Measurements from ENCODE around the gene SLC1A3.

The SLC1A3 gene

DNA sequence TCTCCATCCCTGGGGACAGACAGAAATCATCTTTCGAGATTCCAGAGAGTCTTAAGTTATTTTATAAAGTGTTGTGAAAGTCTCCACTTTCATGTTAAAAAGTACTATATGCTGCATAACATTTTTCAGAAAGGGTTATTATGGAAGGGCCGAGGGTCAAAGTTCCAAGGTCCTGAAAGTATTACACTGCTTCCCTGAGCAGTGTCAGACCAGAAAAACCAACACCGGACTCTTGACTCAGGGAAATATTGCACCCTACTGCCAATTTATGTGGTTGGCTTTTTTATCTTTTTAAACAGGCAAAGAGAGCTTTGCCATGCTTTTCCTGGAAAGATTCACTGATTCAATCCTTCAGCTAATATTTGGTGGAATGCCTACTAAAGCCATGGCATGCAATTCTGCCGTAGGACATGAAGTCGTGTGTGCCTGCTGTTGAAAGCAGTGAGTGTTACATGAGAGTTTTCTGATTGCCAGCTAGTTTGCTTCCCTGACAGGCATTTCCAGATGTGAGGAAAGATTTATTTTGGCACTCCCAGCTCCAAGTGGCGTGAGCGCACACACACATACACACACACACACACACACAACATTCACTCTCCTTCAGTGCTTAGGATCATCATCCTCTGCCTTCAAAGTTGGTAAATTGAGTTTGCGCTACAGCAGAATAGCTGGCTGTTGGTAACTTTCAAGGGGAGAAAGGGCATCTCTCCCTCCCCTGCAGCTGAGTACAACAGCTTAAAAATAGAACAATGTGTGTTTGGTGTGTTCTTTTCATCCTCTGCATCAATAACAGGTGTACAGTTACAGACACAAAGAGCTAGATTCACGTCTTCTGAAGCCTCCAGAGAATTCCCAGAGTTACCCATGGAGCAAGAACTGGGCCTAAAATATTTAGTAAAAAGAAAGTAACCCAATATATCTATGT lies 45.6 kb downstream of the SLC1A3 start:
- no peaks in the 10 kb centered on the region for H3K36me3 Mint-ChIP-seq (ENCODE audit: low read depth)
- H3K27ac Mint-ChIP-seq, result no peak overlapping the region

DNA sequence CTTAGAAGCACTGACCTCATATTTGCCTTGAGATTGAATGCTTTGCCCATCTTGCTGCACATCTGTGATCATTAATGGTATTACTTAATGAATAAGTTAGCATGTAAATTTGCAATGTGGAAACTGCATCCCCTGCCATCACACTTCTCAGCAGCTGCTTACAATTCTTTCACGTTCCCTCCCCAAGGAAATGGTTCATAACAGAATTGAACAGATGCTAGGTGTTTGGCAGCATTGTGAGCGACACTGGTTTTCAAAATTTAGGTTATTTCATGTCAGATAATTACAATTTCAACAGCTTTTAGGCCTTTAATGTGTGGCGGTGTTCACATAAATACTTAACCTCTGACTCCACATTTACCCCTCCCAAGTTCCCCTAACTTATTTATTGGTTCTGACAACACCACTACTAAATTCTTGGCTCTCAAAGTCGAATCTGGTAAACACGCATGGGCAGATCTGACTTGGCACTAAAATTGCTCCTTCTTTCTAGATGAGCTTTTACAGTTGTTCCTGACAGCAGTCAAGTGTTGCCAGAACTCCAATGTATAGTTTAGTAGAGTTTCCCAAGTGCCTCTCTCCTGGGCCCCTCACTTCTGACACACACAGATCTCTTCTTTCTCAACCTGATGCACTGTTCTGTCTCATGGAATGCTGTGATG lies 46.8 kb downstream of the SLC1A3 start:
- no peaks in the 10 kb centered on the region for H3K4me1 Mint-ChIP-seq (ENCODE audit: low read depth)
- H3K27me3 Mint-ChIP-seq (ENCODE audit: low read depth), result peaks cover 4% of the 10 kb centered on the region
- H3K36me3 Mint-ChIP-seq (ENCODE audit: low read depth), result no peaks in the 10 kb centered on the region
- H3K4me3 Mint-ChIP-seq, result no peak overlapping the region
- H3K9me3 Mint-ChIP-seq, result no peaks in the 10 kb centered on the region
- H3K27ac Mint-ChIP-seq, result no peak overlapping the region

More for the DNA sequence above, 45.6 kb downstream of the SLC1A3 start:
- Mint-ChIP-seq H3K4me1 (ENCODE audit: low read depth) (no peaks in the 10 kb centered on the region), H3K4me3 (no peak overlapping the region), H3K27me3 (ENCODE audit: low read depth) (peaks cover 4% of the 10 kb centered on the region), H3K9me3 (no peaks in the 10 kb centered on the region)

DNA sequence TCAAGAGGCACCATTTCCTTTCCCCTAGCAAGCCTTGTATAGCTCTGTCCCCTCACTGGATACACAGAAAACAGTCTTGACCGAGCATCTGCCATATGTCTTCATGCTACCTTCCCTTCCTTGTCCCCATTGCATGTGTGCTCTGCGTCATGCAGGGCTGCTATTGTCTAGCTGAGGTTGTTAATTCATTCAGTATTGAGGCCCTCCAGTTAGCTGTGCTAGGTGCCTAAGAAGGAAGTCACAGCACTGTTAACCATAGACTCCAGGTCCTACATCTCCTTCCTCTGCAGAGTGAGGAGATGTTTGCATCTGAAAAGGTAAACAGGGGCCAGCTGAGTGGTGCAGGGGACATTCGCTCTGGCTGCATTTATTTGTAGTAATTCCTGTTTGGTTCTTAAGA lies 48.2 kb downstream of the SLC1A3 start:
- peaks cover 4% of the 10 kb centered on the region for H3K27me3 Mint-ChIP-seq (ENCODE audit: low read depth)
- no peak overlapping the region for H3K4me3 Mint-ChIP-seq
- no peaks in the 10 kb centered on the region for H3K9me3 Mint-ChIP-seq
- no peaks in the 10 kb centered on the region for H3K4me1 Mint-ChIP-seq (ENCODE audit: low read depth)
- H3K36me3 Mint-ChIP-seq (ENCODE audit: low read depth), result no peaks in the 10 kb centered on the region
- H3K27ac Mint-ChIP-seq, result no peak overlapping the region

DNA sequence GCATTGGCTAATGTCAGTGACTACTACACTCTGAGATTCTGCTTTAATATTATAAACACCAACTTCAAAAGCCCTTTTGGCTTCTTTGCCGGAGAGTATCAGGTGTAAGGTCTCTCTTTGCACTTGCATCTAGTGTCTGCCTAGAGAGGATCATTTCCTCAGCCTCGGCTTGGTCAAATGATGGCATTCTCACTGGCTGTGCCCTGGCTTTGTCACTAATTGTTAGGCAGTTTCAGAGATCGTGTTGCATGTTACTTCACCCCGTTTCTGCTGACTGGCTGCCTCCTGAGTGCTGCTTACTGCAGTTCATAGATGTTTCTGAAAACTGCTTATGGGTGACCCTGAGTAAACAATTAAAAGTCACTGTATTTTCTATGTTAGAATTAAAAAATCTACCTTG lies 48.8 kb downstream of the SLC1A3 start:
- H3K27me3 Mint-ChIP-seq (ENCODE audit: low read depth), result peaks cover 4% of the 10 kb centered on the region
- H3K9me3 Mint-ChIP-seq, result no peaks in the 10 kb centered on the region
- H3K4me1 Mint-ChIP-seq (ENCODE audit: low read depth), result no peaks in the 10 kb centered on the region
- H3K27ac Mint-ChIP-seq, result no peak overlapping the region
- H3K36me3 Mint-ChIP-seq (ENCODE audit: low read depth), result no peaks in the 10 kb centered on the region
- H3K4me3 Mint-ChIP-seq, result no peak overlapping the region

DNA sequence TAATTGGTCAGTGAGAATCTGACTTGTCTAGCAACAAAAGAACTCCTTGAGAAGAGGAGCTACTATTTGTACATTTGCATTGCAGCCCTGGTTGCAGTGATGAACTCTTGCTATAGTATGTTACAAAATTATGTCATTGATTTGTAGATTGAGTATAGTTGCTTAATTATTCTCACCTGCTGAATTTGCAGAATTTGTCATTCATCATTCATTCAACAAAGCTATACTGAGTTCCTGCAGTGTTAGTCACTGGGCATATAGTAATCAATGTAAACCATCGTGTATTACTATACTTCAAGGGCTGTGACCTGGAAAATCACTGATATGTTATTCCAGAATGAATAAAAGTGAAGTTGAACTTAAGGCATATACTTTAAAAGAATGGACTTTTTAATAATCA lies 50.1 kb downstream of the SLC1A3 start:
- no peaks in the 10 kb centered on the region for H3K36me3 Mint-ChIP-seq (ENCODE audit: low read depth)
- H3K9me3 Mint-ChIP-seq, result no peaks in the 10 kb centered on the region
- no peak overlapping the region for H3K27ac Mint-ChIP-seq
- no peak overlapping the region for H3K4me3 Mint-ChIP-seq
- peaks cover 2% of the 10 kb centered on the region for H3K27me3 Mint-ChIP-seq (ENCODE audit: low read depth)
- H3K4me1 Mint-ChIP-seq (ENCODE audit: low read depth), result no peaks in the 10 kb centered on the region

DNA sequence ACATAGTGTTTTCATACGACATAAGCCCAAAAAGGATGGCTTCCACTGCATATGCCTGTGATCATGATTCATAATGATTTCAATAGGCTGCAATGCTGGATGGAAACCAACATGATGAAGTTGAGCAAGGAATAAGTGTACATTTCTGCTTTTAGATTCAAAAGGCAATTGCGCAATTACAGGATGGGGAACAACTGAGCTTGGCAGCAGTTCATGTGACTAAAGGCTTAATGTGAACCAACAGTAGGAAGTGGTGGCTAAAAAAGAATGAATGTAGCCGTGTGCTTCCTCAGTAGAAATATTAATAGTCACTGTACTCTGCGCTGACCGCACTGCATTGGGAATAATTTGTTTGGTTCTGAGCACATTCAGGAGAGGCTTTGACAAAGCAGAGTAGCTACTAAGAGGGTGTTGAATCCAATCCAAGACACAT lies 51.2 kb downstream of the SLC1A3 start:
- H3K36me3 Mint-ChIP-seq (ENCODE audit: low read depth), result no peaks in the 10 kb centered on the region
- no peaks in the 10 kb centered on the region for H3K4me1 Mint-ChIP-seq (ENCODE audit: low read depth)
- H3K4me3 Mint-ChIP-seq, result no peak overlapping the region
- no peaks in the 10 kb centered on the region for H3K9me3 Mint-ChIP-seq
- no peaks in the 10 kb centered on the region for H3K27me3 Mint-ChIP-seq (ENCODE audit: low read depth)
- no peak overlapping the region for H3K27ac Mint-ChIP-seq

DNA sequence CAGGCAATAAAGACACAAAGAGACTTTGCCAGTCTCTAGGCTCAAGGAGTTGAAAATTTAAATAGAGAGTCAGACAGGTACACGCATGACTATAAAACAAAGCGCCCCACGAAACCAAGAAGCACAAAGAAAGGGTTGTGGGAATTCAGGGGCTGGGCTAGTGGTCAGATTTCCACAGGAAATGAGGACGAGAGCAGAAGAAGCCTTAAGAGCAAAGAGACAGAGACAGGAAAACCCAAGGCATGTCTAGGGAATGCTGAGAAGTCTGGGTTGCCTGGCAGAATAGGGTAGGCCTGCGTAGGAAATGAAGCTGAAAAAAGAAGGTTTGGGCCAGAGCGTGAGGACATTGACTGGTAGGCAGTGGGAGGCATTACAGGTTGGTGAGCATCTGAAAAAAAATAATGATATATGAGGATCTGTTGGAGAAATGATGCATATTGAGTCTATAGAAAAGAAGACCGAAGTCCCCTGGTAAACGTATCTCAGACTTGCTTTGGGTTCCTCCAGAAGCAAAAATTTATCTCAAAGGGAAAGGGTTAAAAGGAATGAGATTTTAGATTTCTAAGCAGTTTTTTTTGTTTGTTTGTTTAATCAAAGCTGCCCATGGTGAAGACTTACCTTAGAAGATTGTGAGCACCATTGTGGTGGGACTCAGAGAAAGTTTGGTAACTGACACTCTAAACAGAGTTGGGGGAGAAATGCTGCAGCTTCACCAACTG lies 51.8 kb downstream of the SLC1A3 start:
- Mint-ChIP-seq H3K4me3 (no peak overlapping the region), H3K27ac (no peak overlapping the region), H3K9me3 (no peaks in the 10 kb centered on the region), H3K36me3 (ENCODE audit: low read depth) (no peaks in the 10 kb centered on the region), H3K27me3 (ENCODE audit: low read depth) (no peaks in the 10 kb centered on the region), H3K4me1 (ENCODE audit: low read depth) (no peaks in the 10 kb centered on the region)

DNA sequence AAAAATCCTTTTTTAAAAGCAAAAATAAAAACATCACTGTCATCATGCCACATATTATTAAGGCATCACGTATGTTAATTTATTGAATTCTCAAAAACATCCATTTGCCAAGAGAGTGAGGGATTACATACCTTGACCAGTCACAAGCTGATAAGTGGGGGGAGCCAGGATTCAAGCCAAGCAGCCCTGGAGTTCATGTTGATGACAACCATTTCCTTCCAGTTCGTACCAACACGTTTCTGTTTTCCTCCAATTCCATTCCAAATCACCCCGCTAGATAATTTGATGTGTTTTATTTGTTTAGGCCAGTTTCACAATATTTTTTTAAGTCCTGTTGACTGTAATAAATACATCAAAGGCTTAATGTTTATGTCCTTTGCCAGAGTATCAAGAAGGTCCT lies 53.0 kb downstream of the SLC1A3 start:
- H3K4me3 Mint-ChIP-seq, result no peak overlapping the region
- no peak overlapping the region for H3K27ac Mint-ChIP-seq
- no peaks in the 10 kb centered on the region for H3K36me3 Mint-ChIP-seq (ENCODE audit: low read depth)
- no peaks in the 10 kb centered on the region for H3K4me1 Mint-ChIP-seq (ENCODE audit: low read depth)
- H3K9me3 Mint-ChIP-seq, result no peaks in the 10 kb centered on the region
- H3K27me3 Mint-ChIP-seq (ENCODE audit: low read depth), result no peaks in the 10 kb centered on the region

DNA sequence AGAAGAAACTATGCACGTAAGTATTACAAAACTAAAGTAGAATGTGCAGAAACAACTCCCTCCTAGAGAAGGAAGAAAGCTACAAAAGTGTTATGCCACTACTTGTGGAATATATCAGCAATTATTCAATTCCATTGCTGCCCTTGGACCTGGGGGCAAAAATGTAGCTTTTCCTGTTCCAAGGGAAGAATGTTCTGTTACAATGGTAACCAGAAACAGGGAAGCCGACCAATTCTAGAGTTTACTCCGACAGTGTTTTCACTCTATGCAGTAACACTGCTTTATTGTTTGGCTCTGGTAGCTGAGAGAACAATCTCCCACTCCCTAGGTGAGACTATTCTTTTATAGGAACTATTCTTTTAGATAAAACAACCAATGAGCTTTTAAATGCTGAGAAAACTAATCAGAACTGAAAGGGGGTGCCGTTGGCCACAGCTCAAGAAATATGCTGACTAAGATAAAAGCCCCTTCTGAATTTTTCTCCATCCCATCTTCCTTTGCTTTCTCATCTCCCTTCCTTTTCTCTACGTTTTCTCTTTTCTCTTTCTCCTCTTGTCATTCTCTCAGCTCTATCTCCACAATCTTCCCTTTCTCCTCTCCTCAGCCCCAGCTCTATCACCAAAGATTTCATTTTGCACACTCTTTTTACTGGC lies 54.1 kb downstream of the SLC1A3 start:
- Mint-ChIP-seq H3K27ac (no peak overlapping the region), H3K36me3 (ENCODE audit: low read depth) (no peaks in the 10 kb centered on the region), H3K9me3 (no peaks in the 10 kb centered on the region), H3K4me3 (no peak overlapping the region), H3K27me3 (ENCODE audit: low read depth) (no peaks in the 10 kb centered on the region), H3K4me1 (ENCODE audit: low read depth) (no peaks in the 10 kb centered on the region)

DNA sequence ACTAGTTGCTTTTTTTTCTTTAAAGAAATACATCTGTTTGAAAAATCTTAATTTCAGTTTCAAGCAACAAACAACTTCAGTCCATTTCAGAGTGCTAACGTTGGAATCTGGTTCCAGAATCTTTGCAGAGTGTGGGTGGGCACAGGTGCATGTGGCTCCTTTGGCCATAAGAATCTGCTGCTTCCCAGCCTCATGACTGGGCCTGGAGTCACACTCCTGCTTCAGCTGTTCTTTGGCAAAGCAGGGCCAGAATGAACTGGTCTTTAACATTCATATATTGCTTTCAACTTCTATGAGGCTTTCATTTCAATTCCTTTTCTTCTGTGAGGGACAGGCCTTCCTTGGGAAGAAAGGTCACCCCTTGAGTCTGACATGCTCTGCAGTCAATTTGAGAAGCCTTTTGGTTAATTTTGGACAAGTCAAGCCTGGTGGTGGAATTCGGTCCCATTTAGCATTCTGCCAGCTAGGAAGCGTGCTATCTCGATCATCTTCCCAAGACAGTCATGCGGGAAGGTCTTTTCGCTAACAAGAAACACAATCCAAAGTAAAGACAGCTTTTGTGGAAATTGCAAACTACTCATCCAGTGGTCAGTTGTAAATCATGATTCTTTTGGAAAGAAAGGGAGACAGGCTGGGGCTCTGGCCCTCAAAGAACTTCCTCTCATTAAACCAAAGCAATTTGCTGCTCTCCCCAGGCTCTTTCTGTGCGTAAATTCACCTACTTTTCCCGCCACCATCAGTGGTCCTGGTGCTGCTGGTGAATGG lies 55.2 kb downstream of the SLC1A3 start:
- H3K4me1 Mint-ChIP-seq (ENCODE audit: low read depth), result no peaks in the 10 kb centered on the region
- no peaks in the 10 kb centered on the region for H3K9me3 Mint-ChIP-seq
- no peak overlapping the region for H3K27ac Mint-ChIP-seq
- no peak overlapping the region for H3K4me3 Mint-ChIP-seq
- no peaks in the 10 kb centered on the region for H3K36me3 Mint-ChIP-seq (ENCODE audit: low read depth)
- H3K27me3 Mint-ChIP-seq (ENCODE audit: low read depth), result no peaks in the 10 kb centered on the region

DNA sequence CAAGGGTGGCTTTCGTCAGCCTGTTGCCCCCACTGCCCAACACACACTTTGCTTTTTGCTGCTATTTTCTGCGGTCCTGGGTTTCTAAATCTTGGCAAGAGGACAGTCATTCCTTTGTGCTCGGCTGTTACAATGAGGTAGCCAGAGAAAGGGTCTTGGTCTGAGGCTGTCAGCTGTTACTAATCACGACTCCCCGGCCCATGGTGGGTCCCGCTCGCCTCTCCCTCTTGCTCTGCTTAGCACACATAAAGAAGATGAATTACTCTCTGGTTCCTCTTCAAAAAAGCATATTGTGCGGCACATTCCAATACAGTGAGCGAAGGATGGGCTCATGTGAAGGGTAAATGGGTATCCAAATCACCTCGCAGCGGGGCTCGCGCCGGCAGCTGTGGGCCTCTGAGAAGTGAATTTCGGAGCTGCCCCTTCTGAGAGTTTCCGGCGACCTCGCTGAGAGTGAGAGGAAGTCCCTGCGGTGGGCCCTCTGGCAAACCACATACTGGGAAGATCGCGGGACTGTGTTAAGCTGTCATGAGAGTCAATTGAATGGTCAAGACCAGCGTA lies 56.0 kb downstream of the SLC1A3 start:
- Mint-ChIP-seq H3K27me3 (ENCODE audit: low read depth) (no peaks in the 10 kb centered on the region), H3K4me1 (ENCODE audit: low read depth) (no peaks in the 10 kb centered on the region), H3K9me3 (no peaks in the 10 kb centered on the region), H3K36me3 (ENCODE audit: low read depth) (no peaks in the 10 kb centered on the region), H3K4me3 (no peak overlapping the region), H3K27ac (no peak overlapping the region)

DNA sequence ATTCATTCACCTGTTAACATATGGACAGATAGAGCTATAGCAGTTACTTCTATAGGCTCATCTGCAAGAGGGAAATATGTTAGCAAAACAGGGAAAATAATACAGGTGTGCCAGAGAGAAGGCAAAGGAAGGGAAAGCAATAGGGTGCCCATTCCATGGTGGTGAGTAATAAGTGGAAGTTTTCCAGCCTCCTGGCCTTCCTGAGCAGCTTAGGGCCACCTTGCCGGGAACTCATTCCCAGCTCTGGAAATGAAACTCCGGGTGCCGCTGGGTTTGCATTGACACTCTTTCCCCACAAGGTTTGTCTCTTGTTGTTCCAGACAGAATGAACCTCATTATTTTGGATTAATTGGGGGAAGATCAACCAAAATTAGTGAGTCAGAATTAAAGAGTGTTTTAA lies 58.4 kb downstream of the SLC1A3 start:
- H3K36me3 Mint-ChIP-seq (ENCODE audit: low read depth), result no peaks in the 10 kb centered on the region

DNA sequence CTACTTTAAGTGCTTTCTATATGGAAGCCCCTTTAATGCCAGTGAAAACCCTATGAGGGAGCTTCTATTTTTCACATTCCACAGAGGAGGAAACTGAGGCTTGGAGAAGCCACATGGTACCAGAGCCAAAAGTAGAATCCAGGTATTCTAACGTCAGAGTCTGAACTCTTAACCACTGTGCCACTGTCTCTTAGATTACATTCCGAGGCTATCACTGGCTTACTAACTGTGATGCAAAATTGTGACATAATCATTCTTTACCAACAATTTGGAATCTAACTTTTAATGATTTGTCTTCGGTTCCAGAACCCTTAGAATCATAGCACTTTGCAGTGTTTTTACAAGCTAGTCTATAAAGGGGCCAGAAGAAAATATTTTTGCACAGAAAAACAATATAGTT lies 59.2 kb downstream of the SLC1A3 start:
- Mint-ChIP-seq H3K4me1 (ENCODE audit: low read depth) (no peaks in the 10 kb centered on the region), H3K36me3 (ENCODE audit: low read depth) (no peaks in the 10 kb centered on the region), H3K4me3 (no peak overlapping the region), H3K9me3 (no peaks in the 10 kb centered on the region), H3K27me3 (ENCODE audit: low read depth) (no peaks in the 10 kb centered on the region), H3K27ac (no peak overlapping the region)

More for the DNA sequence above, 58.4 kb downstream of the SLC1A3 start:
- Mint-ChIP-seq H3K27me3 (ENCODE audit: low read depth) (no peaks in the 10 kb centered on the region), H3K4me3 (no peak overlapping the region), H3K27ac (no peak overlapping the region), H3K4me1 (ENCODE audit: low read depth) (no peaks in the 10 kb centered on the region), H3K9me3 (no peaks in the 10 kb centered on the region)
